WI38 (cell line): Measurements from ENCODE around the gene COX6A2.

ENCODE experiments used
- H3K4me3 ChIP-seq: 2 replicates; pipeline ENCODE4 v1.5.1; 2011; ENCODE audit warnings: low read depth, mild to moderate bottlenecking, control low read depth, low read length
- TF ChIP-seq, protein P1 (sequence below): IDR thresholded peaks from 2 replicates; pipeline ENCODE4 v1.5.1; 2012; ENCODE audit warnings: low read depth, mild to moderate bottlenecking, control low read depth, low read length

The COX6A2 gene

GRCh38 chr16:31429796-31430195 is 1.6 kb upstream of the COX6A2 start:
- no peak overlapping the region for H3K4me3 ChIP-seq
- TF ChIP-seq, protein P1, sequence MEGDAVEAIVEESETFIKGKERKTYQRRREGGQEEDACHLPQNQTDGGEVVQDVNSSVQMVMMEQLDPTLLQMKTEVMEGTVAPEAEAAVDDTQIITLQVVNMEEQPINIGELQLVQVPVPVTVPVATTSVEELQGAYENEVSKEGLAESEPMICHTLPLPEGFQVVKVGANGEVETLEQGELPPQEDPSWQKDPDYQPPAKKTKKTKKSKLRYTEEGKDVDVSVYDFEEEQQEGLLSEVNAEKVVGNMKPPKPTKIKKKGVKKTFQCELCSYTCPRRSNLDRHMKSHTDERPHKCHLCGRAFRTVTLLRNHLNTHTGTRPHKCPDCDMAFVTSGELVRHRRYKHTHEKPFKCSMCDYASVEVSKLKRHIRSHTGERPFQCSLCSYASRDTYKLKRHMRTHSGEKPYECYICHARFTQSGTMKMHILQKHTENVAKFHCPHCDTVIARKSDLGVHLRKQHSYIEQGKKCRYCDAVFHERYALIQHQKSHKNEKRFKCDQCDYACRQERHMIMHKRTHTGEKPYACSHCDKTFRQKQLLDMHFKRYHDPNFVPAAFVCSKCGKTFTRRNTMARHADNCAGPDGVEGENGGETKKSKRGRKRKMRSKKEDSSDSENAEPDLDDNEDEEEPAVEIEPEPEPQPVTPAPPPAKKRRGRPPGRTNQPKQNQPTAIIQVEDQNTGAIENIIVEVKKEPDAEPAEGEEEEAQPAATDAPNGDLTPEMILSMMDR: no peak

GRCh38 chr16:31429314-31429713 is 1.2 kb upstream of the COX6A2 start:
- TF ChIP-seq, protein P1: no peak
- no peak overlapping the region for H3K4me3 ChIP-seq

DNA sequence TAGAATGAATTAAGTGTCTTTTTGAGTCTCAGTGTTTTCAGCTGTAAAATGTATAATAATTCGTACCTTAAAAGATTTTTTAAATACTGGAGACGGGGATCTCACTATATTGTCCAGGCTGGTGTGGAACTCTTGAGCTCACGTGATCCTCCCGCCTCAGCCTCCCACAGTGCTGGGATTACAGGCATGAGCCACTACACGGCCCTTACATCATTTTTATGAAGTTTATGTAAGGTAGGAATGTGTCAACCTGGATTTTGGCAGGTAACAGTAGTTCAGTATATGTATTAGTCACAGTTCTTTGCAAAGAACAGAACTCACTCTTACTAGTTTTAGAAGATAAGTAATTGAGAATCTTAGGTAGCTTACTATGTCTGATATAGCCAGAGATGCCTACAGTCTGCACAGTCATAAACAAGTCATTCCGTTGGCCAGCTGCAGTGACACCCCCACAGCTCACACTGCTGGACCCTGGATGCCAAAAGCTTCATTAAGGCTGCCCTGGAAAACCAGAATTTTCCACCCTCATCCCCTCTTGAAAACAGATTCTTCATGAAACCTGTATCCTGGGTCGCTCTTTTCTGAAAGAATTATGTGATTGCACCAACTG is 583 bp upstream of the COX6A2 start:
- TF ChIP-seq, protein P1: no peak
- no peak overlapping the region for H3K4me3 ChIP-seq

- H3K4me3 ChIP-seq: no peak overlapping the region
- TF ChIP-seq, protein P1: no peak
Measured at GRCh38 chr16:31427441-31428278, 500 bp downstream of the COX6A2 start.

GRCh38 chr16:31423801-31424200 is 4.4 kb downstream of the COX6A2 start:
- no peak overlapping the region for H3K4me3 ChIP-seq
- TF ChIP-seq, protein P1: no peak

DNA sequence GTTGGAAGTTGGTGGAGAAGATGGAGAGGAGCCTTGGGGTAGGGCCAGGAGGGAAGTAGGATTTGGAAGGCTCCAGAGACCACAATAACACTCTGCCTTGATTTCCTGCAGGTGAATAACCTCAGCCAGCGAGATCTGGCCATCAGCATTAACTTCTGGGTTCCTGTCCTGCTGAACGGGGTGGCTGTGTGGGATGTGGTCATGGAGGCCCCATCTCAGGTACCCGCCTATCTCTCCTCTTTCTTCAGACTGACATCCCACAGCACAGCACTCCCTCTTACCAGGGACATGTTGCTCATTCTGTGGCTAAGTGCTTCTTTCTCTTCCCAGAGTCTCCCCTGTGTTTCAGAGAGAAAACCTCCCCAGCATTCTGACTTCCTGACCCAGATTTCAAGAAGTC is 4.9 kb downstream of the COX6A2 start:
- H3K4me3 ChIP-seq: no peak overlapping the region
- TF ChIP-seq, protein P1: no peak

DNA sequence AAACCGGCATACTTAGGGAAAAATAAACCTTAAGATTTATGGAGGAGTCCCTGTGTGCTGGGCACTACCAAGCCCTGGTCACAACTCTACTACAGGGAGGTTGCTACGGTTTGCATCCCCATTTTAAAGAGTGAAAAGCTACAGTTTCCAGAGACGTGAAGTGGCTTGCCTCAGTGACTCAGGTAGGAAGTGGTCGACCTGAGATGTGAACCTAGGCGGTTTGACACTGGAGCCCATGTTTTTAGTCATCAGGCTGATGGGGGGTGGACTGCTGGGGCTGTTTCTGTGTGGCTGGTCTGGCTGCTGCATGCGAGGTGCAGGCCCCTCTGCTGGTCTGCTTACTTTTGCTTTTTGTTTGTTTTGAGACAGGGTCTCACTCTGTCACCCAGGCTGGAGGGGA is 6.6 kb downstream of the COX6A2 start:
- H3K4me3 ChIP-seq: no peak overlapping the region
- TF ChIP-seq, protein P1: no peak
